Measurements from ENCODE around the gene BABAM2. TPM values are rescaled to one million over a fixed set of nuclear protein-coding genes. Genes with fewer than 3 reads are reported as not detected.

BABAM2 gene
- total RNA-seq, 4 donors from 2014 or later: 23.7 to 41.1 (median 27.9) TPM

- H3K4me3 ChIP-seq: no peak overlapping the region
- H3K36me3 ChIP-seq: peaks cover 5% of the 10 kb centered on the region
- DNase-seq (ENCODE audit: low spot score in 2 of 2): no peak
- no peak overlapping the region for H3K27ac ChIP-seq
- H3K27me3 ChIP-seq: no peaks in the 10 kb centered on the region
- no peaks in the 10 kb centered on the region for H3K9me3 ChIP-seq
- WGBS: 97% methylated on average over 7 of the region's 7 CpGs
- H3K4me1 ChIP-seq: no peaks in the 10 kb centered on the region
- TF ChIP-seq POLR2AphosphoS5 (IDR thresholded peaks at IDR 0.05) (no peak), POLR2A (IDR thresholded peaks at IDR 0.05) (no peak), CTCF (IDR thresholded peaks at IDR 0.05) (no peak), EP300 (IDR thresholded peaks at IDR 0.05) (no peak)
These were observed 137.5 kb downstream of the BABAM2 start for GRCh38 chr2:28028025-28028424.

- no peak overlapping the region for H3K4me3 ChIP-seq
- no peak for TF ChIP-seq POLR2A (IDR thresholded peaks at IDR 0.05)
- no peak for TF ChIP-seq EP300 (IDR thresholded peaks at IDR 0.05)
- 70% methylated on average over 2 of the region's 2 CpGs for WGBS
- no peak for DNase-seq (ENCODE audit: low spot score in 2 of 2)
- no peak overlapping the region for H3K27ac ChIP-seq
- H3K36me3 ChIP-seq: peaks cover 5% of the 10 kb centered on the region
- no peaks in the 10 kb centered on the region for H3K9me3 ChIP-seq
- no peaks in the 10 kb centered on the region for H3K27me3 ChIP-seq
- no peaks in the 10 kb centered on the region for H3K4me1 ChIP-seq
These were observed 140.1 kb downstream of the BABAM2 start for GRCh38 chr2:28030600-28030999.

- no peak for TF ChIP-seq POLR2A (IDR thresholded peaks at IDR 0.05)
- no peak for TF ChIP-seq EP300 (IDR thresholded peaks at IDR 0.05)
- no peak for TF ChIP-seq CTCF (IDR thresholded peaks at IDR 0.05)
- TF ChIP-seq POLR2AphosphoS5 (IDR thresholded peaks at IDR 0.05): no peak
- Histone ChIP-seq H3K4me1 (no peaks in the 10 kb centered on the region), H3K9me3 (no peaks in the 10 kb centered on the region), H3K27me3 (no peaks in the 10 kb centered on the region), H3K36me3 (no peaks in the 10 kb centered on the region), H3K27ac (no peak overlapping the region), H3K4me3 (no peak overlapping the region)
- 76% methylated on average over 4 of the region's 4 CpGs for WGBS
- no peak for DNase-seq (ENCODE audit: low spot score in 2 of 2)
These were observed 142.3 kb downstream of the BABAM2 start for GRCh38 chr2:28032816-28033215.

GRCh38 chr2:28034696-28035095, 144.2 kb downstream of the BABAM2 start:
- Histone ChIP-seq H3K4me1 (no peaks in the 10 kb centered on the region), H3K9me3 (no peaks in the 10 kb centered on the region), H3K36me3 (no peaks in the 10 kb centered on the region), H3K27ac (no peak overlapping the region), H3K27me3 (no peaks in the 10 kb centered on the region), H3K4me3 (no peak overlapping the region)
- WGBS: 87% methylated on average over 6 of the region's 6 CpGs
- no peak for DNase-seq (ENCODE audit: low spot score in 2 of 2)
- no peak for TF ChIP-seq CTCF (IDR thresholded peaks at IDR 0.05)
- no peak for TF ChIP-seq POLR2AphosphoS5 (IDR thresholded peaks at IDR 0.05)
- no peak for TF ChIP-seq POLR2A (IDR thresholded peaks at IDR 0.05)
- no peak for TF ChIP-seq EP300 (IDR thresholded peaks at IDR 0.05)

GRCh38 chr2:28035163-28035690, 144.7 kb downstream of the BABAM2 start:
- H3K9me3 ChIP-seq: no peaks in the 10 kb centered on the region
- H3K4me3 ChIP-seq: no peak overlapping the region
- H3K36me3 ChIP-seq: no peaks in the 10 kb centered on the region
- 88% methylated on average over 3 of the region's 3 CpGs for WGBS
- no peaks in the 10 kb centered on the region for H3K4me1 ChIP-seq
- no peaks in the 10 kb centered on the region for H3K27me3 ChIP-seq
- no peak overlapping the region for H3K27ac ChIP-seq
- TF ChIP-seq POLR2AphosphoS5 (IDR thresholded peaks at IDR 0.05) (no peak), CTCF (IDR thresholded peaks at IDR 0.05) (no peak), POLR2A (IDR thresholded peaks at IDR 0.05) (no peak), EP300 (IDR thresholded peaks at IDR 0.05) (no peak)
- no peak for DNase-seq (ENCODE audit: low spot score in 2 of 2)

- Histone ChIP-seq H3K4me1 (no peaks in the 10 kb centered on the region), H3K36me3 (no peaks in the 10 kb centered on the region), H3K27me3 (no peaks in the 10 kb centered on the region), H3K27ac (no peak overlapping the region), H3K4me3 (no peak overlapping the region), H3K9me3 (no peaks in the 10 kb centered on the region)
- 78% methylated on average over 4 of the region's 4 CpGs for WGBS
- TF ChIP-seq POLR2A (IDR thresholded peaks at IDR 0.05) (no peak), EP300 (IDR thresholded peaks at IDR 0.05) (no peak), POLR2AphosphoS5 (IDR thresholded peaks at IDR 0.05) (no peak), CTCF (IDR thresholded peaks at IDR 0.05) (no peak)
- no peak for DNase-seq (ENCODE audit: low spot score in 2 of 2)
These were observed 145.3 kb downstream of the BABAM2 start for GRCh38 chr2:28035816-28036215.
